HG03571 (cell line): Measurements from ENCODE around the gene SLC12A8.

Experiments used
- ATAC-seq: cut with Tn5 transposase; IDR thresholded peaks from one replicate; pipeline ENCODE4 v1.9.1; 2021; ENCODE audit not compliant: unreplicated experiment

SLC12A8 gene

DNA sequence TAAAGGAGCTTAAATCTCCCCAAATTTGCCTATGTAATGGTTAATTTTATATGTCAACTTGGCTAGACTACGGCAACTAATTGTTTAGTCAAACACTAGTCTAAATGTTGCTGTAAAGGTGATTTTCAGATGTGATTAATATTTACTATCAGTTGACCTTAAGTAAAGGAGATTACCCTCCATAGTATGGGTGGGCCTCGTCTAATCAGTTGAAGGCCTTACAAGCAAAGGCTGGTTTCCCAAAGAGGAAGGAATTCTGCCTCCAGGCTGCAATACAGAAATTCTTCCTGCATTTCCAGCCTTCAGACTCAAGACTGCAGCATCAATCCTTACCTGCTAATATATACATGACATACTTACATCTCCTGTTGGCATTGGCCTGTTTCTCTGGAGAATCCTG is 23.6 kb downstream of the SLC12A8 start:
- no peak for ATAC-seq

DNA sequence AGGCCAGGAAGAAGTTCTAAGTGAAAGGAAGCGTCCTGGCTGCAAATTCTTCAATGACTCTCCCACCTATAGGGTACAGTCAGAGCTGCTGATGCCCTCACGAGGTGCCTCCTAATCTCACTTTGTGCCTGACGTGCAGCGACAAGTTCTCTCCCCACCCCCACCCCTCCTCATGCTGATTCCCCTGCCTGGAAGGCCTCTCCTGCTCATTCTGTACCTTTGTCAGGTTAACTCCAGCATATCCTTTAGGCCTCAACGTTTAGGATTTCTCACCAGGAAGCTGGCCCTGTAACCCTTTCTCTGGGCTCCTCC is 25.0 kb downstream of the SLC12A8 start:
- no peak for ATAC-seq

DNA sequence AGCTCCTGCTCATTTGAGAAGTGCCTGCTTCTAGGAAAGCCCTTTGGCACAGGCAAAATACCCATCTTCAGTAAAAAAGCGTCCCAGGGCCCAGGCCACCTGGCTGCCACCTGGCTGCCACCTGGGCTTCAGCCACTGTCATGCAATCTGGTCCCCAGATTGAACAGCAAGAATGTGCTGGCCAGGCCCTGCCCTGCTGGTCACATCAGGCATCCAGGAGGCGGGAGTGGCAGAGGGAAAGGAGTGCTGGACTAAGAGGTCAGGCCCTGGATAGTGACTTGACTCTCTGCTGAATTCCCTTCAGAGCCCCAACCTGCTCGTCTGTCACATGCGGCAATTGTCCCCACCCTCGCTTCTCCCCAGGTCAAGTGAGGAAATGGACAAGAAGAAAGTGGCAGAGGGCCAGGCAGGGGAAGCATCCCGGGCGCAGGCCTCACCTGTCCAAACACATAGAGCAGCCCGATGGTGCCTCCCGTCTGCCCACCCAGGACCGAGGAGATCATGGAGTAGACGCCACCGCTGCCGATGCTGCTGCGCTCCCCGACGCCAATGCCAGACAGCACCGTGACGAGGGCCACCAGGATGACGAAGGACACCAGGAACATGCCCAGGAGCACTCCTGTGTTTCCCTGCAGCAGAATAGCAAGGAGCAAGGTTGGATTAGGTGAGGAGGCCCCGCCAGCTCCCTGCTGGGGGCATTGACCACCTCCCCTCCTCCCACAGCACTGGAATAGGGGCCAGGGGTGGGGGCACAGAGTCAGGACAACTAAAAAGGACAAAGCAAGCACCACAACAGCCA is 25.5 kb downstream of the SLC12A8 start:
- ATAC-seq = no peak

DNA sequence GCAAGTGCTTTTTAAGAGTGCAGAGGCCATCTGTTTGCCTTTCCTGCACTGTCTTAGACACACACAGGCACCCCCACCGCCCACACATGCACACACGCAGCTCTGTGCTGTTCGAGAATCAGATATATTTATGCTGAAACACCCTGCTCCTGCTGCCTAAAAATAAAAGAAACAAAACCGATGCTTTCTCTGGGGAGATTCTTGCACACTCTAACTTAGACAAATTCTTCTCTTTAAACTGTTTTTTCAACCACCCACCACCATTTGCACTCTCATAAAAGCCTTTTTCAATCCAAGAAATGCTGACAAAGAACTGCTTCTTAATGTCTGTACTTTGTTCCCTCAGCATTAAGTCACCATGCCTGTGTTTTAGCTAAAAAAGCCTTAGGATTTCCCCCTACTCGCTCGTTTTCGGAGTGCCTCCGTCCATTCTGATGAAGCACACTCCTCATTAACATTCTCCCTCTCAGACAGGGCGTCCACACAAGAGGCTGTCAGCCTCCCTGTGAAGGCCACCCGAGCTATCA is 26.2 kb downstream of the SLC12A8 start:
- no peak for ATAC-seq

DNA sequence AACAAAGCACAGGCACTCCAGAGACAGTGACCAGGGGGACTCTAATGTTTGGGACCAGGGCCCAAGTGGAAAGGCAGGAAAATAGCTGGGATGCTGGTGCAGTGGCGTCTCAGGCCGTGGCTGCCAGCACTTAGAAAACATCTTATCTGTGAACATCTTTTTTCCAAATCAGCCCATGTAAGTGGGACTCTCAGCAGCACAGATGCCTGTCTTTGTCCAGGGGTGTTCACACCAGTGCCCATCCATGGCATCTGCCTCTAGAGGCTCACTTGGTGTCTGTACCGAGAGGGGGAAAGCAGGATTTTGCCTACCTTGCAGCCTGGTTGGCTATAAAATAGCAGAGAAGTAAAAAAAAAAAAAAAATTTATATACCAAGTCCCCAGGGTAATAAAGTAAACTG is 26.7 kb downstream of the SLC12A8 start:
- ATAC-seq = no peak

DNA sequence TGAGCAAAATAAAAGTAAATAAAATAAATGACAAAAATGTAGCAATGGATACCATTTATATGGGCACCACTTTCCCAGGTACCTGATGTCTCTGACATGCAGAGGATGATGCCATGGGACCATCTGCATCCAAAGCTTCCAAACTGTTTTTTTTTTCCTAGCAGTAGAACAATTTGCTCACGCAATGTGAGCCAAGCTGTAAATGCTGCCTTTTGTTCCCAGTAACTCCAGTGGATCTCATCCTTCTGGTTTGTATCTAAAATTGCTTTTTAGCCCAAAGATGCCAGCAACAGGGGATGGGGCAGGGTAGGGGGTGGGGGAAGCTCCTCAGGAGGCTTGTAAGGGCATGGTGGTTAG is 32.7 kb downstream of the SLC12A8 start:
- no peak for ATAC-seq

DNA sequence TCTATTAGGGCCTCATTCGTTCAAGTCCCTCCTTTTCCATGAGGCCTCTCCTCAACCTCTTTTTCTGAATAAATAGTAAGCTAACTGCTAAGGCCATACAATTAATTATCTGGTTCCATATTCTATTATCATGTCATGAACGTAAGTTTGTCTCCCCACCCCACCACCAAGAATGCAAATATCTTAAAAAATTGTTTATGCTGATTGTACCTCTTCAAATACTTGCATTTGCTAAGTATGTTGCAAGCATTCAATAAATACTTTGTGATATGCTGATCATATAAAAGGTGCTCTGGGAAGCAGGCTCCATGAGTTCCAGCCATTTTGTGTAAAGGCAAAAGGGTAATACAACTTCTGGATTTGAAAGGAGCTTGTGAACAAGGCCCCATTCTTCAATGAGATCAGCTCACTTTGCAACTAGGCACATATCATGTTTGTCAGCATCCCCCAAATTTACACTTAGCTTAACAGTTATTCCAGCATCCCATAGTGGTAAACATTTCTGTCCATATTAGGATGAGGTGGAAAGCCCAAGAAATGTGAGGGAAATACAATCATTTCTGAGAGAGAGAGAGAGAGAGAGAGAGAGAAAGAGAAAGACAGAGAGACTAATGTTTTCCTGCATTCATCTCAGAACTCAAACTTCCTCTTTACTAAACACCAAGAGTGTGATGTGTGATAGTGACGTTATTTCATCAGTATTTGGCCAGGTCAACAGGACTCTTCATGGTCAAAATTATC is 33.2 kb downstream of the SLC12A8 start:
- no peak for ATAC-seq

DNA sequence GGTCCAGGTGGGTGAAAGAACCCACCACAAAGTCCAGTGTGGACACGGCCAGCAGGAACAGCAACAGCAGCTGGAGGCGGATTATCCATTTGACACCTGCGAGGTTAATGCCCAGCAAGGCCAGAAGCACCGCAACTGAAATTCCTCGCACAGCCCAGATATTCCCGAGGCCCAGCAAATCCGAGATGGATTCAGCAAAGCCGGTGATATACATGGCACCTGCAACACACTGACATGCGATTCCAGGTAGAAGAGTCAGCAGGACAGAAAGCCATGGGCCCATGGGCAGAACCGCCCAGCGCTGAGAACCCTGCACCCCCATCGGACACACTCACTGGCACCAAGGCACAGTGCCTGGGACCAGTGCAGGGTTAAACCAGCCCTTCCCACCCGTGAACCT is 34.8 kb downstream of the SLC12A8 start:
- ATAC-seq = no peak

DNA sequence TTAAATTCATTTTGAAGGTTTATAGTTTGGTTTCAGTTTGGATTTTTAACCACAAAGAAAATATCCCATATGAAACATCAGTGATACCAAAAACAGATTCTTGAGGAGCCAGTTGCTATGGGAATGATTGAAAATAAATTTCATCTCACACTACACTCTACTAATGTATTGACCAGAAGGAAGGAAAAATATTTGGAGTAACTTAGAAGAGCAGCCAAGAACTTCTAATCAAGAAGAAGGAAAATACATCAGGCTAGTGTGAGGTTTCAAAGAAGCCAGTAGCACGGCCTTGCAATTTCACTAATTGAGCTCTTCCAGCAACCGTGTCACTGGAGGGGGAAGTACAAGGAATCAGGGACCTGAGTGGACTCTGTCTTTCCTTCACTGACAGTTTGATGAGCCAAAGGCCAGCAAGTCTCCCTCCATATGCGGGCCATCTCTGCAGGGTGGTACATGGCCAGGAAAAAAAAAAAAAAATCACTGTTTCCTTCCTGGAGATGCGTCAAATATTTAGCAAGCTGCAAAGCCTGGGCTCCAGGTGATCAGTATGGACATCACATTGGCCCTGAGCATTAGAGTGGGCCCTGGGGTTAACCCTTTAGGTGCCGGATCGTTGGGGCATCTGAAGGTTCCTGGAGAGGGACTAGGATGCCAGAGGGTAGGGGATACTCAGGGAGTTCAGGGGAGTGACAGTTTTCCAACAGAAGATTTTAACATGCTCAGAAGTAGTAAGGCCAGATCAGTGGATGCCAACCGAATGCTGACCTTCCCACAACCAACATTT is 37.1 kb downstream of the SLC12A8 start:
- ATAC-seq = no peak

DNA sequence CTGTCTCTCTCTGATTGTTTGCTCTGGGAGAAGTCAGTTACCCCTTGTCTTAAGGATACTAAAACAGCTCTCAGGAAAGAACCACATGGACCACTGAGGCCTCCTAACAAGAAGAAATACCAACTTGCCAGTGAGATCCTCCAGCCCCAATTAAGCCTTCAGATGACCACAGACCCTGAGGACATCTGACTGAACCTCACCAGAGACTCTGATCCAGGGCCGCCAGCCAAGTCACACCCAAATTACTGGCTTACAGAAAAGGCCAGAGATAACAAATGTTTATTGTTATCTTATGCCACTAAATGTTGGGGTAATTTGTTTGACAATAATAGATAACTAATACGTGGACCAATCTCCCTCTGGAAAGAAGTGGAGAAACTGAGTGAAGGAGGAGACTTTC is 40.2 kb downstream of the SLC12A8 start:
- no peak for ATAC-seq

DNA sequence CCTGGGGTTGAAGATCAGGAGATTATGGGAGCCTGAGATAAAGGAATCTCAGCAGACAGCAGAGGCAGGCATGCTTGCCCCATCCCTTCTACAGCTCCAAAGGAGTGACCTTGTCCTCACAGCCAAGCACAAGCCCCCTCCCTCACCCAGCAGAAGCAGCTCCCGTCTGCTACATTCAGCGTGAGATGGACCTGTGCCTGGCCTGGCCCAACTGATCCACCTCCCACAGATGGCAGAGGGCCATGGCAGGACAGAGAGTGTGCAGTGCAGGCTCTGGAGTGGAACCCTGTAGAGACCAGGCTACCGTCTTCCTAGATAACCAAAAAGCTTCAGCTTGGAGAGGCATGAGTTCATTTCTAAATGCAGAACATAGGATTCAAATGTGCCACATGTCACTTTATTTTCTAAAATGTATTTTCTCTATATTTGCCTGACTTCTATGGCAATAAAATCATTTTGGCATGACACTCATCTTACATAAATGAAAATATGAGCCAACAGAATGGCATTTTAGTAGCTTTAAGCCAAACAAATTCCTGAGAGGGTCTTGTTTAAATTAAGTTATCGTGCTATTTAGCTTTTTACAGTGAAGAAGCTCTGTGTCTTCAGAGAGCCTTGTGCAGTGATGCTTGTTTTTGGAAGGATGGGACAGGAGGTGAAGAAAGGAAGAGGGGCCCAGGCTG is 43.7 kb downstream of the SLC12A8 start:
- ATAC-seq = no peak

DNA sequence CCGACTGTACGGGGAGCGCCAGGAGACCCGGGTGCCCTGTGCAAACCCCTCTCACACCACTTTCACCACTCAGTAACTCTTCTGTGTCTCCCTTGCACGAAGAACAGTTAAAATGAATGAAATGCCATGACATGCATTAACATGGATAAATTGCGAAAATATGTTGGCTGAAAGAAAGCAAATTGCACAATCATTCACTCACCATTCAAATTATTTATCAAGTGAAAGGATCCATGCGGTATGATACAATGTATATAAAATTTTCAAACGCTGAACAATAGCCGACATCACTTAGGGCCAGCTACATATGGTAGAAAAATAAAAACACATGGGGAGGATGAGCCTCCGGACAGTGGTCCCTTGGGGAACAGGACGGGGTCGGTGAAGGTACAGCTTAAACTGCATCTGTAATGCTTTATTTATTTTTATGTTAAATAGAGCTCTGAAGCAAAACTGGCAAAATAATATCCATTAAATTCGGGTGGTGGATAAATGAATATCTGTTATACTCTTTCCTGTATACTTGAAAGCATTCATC is 45.9 kb downstream of the SLC12A8 start:
- no peak for ATAC-seq

DNA sequence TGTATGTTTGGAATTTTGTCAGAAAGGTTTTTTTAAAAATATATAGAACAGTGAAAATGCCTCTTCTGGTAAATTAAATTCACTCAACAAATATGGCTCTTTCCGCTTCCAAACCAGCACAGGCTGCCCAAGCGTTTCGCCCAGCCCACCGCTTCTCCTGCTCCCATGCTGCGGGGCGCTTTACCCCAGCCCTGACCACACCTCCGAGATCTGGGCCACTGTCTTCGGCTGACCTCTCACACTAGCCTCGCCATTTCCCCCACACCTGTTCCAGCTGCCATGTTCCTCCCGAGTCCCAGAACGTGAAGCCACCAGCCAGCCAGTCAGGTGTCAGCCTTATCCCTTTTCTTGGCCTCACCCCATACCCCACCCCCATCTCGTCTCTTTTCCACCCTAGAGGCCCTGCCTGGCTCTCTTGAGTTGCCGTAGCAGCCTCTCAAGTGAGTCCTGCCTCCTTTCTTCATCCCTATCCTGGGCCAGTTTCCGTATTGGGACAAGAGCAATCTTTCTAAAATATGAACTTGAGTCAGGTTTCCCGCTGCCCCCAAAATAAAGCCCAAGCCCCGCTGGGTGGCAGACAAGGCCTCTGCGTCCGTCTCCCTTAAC is 46.5 kb downstream of the SLC12A8 start:
- no peak for ATAC-seq

DNA sequence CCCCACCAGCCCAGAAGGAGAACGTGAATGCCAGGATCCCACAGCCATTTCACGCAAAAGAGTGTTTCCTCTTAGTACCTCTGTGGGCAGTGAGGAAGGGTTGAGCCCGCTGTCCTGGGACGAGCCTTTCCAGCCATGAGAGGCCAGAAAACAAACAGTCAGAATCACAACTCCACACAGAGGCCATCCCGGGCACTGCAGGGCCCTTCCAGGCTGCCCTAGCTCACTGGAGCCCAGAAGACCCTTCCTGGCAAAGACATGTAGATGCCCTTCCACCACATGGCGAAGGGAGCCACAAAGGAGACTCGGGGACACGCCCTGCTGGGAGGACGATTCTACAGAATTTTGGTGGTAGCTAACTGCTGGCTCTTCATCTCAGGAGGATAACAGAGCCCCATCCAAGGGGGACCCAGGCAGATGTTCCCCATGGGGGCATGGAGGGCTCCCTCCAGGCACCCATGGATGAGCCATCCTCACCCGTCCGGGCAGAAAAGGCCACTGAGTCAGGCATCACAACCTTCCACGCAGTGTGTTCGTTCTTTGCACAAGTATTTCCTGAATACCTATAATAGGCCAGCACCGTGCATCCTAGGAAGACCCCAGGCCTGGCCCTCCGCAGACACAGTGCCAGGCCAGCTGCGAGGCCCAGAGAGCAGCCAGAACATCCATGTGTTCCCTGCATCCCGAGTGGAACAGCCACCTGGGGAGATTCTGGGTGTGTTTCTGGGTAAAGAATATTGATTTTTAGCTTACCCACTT is 47.2 kb downstream of the SLC12A8 start:
- no peak for ATAC-seq

DNA sequence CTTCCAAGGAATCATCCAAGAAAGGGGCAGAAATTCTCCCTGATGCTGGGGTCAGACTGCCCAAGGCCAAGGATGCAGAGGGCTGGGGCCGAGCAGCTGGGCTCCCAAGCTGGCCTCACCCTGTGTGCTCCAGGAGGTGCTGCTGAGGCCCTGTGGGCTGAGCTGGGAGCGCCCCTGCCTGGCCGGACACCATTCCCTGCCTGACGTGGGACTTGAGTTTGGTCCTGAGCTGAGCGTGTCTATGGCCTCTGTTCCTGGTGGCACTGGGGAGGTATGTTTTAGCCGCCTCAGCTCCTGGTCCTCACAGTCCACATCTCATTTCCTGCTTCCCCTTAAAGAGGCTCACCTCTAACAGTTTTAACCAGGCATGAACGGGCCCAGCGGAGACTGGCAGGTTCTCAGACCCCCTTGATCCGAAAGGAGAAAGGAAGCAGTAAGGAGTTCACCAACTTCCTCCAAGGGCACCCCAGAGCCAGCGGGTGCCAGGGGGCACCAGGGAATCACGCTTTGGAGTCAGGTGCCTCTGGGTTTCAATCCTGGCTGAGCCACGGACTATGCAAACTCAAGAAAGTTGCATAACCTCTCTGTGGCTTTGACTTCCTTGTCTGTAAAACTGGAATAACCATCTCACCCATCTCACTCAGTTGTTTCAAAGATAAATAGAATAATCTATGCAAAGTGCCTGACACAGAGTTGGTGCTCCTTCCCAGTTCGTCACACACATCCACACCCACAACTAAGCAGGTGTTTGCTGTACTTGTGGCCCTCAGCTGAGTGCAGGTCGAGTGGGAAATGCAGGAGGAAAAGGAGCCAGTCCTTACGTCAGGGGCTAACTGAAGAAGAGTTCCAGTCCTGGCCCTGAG is 48.6 kb downstream of the SLC12A8 start:
- no peak for ATAC-seq

DNA sequence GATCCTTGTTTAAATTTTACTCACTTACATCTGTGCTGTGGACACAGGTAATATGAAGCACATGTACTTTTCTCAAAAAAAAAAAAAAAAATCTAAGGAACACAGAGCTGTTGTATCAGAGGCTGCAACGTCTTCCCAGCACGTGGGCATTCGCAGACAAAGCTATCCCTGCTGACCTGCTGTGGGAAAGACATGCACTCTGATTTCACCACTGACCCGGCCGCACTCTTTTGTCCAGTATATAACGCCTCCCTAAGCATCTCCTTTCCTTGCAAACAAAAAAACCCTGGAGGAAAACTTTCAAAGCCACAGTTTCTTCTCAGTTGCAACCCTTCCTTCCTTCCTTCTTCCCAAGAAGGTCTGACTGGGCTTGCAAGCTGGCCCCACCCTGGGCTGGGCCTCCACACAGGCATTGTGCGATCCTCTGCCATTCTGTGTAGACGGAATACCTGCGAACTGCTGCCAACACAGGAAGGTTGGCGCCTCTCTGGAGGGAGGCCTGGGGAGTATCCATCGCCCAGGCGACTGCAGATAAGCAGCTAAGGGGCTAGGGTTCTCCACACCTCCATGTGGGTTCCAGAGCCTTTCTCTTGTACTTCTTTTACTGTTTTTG is 50.8 kb downstream of the SLC12A8 start:
- ATAC-seq = no peak

DNA sequence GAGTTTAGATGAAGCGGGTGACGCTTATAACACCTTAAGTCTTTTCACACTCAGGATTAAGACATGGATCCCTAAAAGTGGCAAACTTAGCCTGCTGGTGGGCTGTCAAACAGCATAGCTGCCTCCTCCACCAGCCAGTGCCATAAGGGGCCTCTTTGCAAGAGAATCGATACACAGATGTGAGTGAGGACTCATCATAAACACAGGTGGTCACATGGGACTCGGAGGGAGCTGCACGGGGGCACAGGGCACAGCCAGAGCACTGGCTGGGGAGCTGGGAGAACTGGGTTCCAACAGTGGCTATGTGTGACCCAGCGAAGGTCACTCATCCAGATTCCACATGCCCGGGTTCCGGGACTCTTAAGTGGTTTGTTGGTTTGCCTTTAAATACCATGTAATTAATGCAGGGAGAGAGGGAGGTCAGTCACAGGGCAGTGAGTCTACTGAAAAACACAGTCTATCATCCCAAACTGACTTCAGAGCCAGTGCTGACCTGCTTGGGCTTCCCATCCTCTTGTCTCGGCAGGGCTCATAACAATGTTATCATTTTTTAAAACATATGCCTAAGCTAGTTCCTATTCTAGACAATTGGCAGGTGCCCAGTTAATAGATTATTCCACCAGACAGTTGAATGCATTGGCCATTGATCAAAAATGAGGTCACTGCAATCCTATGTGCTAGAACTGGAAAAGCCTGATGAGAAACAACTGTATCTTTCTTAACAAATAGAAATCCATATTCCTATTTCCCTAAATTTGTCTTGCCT is 51.8 kb downstream of the SLC12A8 start:
- ATAC-seq = no peak

DNA sequence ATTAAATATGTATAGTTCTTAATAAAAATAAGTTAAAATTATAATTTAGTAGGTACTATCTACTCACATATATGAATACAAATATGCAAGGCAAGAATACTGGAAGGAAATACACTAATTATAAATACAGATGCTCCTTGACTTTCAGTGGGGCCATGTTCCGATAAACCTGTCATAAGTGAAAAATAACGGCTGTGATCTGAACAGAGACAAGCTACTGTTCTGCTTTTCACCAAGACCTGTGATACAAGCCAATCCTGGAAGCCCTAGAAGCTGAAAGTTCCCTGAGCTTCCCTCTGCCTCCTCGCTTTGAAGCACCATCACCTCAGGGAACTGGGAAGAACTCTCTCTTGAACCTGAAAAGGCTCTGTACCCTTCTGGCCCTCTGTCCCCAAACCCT is 55.4 kb downstream of the SLC12A8 start:
- ATAC-seq = no peak
